GM23338 (cell line): Measurements from ENCODE around the gene OR13C9. TPM values are rescaled to one million over a fixed set of nuclear protein-coding genes. Genes with fewer than 3 reads are reported as not detected.

Experiments
- ATAC-seq: fragments of 200-7000 bp; cut with Tn5 transposase; 3 replicates; pipeline ENCODE4 v1.9.1; 2020
- DNase-seq: peaks from one replicate; pipeline ENCODE4 v3.0.0-alpha.2; 2015; ENCODE audit warnings: low spot score
- H2AFZ ChIP-seq: fragments of 200-600 bp; sonication (generic); 2 replicates; pipeline ENCODE4 v1.8.0; 2016; ENCODE audit warnings: antibody characterized with exemption, mild to moderate bottlenecking, moderate library complexity
- H3F3A ChIP-seq: fragments of 200-600 bp; sonication (generic); replicated peaks from 2 replicates; pipeline ENCODE4 v1.8.0; 2017; ENCODE audit warnings: antibody characterized with exemption, mixed run types, low read depth
- H3K27ac ChIP-seq: fragments of 200-600 bp; sonication (generic); 2 replicates; pipeline ENCODE4 v1.6.1; 2016; ENCODE audit warnings: low read depth
- H3K27me3 ChIP-seq: fragments of 200-600 bp; sonication (generic); 2 replicates; pipeline ENCODE4 v1.8.0; 2016; ENCODE audit warnings: mild to moderate bottlenecking, mixed run types, moderate library complexity; ENCODE audit not compliant: insufficient read depth
- H3K36me3 ChIP-seq: fragments of 200-600 bp; sonication (generic); 2 replicates; pipeline ENCODE4 v1.8.0; 2016; ENCODE audit warnings: mild to moderate bottlenecking; ENCODE audit not compliant: insufficient read depth
- H3K4me1 ChIP-seq: fragments of 200-600 bp; sonication (generic); 2 replicates; pipeline ENCODE4 v1.8.0; 2016; ENCODE audit warnings: mild to moderate bottlenecking, moderate library complexity; ENCODE audit not compliant: insufficient read depth
- H3K4me2 ChIP-seq: fragments of 200-600 bp; sonication (generic); 2 replicates; pipeline ENCODE4 v1.7.1; 2017; ENCODE audit warnings: mixed run types
- H3K4me3 ChIP-seq: fragments of 200-600 bp; sonication (generic); 2 replicates; pipeline ENCODE4 v1.6.1; 2016; ENCODE audit warnings: mixed run types
- H3K79me2 ChIP-seq: fragments of 200-600 bp; sonication (generic); replicated peaks from 2 replicates; pipeline ENCODE4 v1.8.0; 2017; ENCODE audit warnings: mild to moderate bottlenecking; ENCODE audit not compliant: insufficient read depth
- H3K9me2 ChIP-seq: fragments of 200-600 bp; sonication (generic); 2 replicates; pipeline ENCODE4 v1.8.0; 2017; ENCODE audit not compliant: insufficient read depth
- H4K20me1 ChIP-seq: fragments of 200-600 bp; sonication (generic); replicated peaks from 2 replicates; pipeline ENCODE4 v1.8.0; 2017; ENCODE audit warnings: mild to moderate bottlenecking; ENCODE audit not compliant: insufficient read depth
- H3K27ac Mint-ChIP-seq: 2 replicates; pipeline ENCODE4 v1.8.0; 2020; ENCODE audit warnings: inconsistent platforms, mild to moderate bottlenecking, moderate library complexity, mixed read lengths
- H3K27me3 Mint-ChIP-seq: 3 replicates; pipeline ENCODE4 v1.8.0; 2022; ENCODE audit warnings: low read depth, mild to moderate bottlenecking, moderate library complexity, mixed read lengths, inconsistent platforms; ENCODE audit not compliant: insufficient read depth, poor library complexity
- H3K36me3 Mint-ChIP-seq: 3 replicates; pipeline ENCODE4 v1.8.0; 2021; ENCODE audit warnings: low read depth, mild to moderate bottlenecking, inconsistent platforms, moderate library complexity, mixed read lengths
- H3K4me1 Mint-ChIP-seq: 3 replicates; pipeline ENCODE4 v1.8.0; 2020; ENCODE audit warnings: mild to moderate bottlenecking, inconsistent platforms, mixed read lengths
- H3K4me3 Mint-ChIP-seq: 3 replicates; pipeline ENCODE4 v1.8.0; 2021; ENCODE audit warnings: moderate library complexity, mild to moderate bottlenecking, inconsistent platforms, mixed read lengths
- H3K9me3 Mint-ChIP-seq: 3 replicates; pipeline ENCODE4 v1.8.0; 2020; ENCODE audit warnings: moderate library complexity, mild to moderate bottlenecking, inconsistent platforms, mixed read lengths
- CREB1 ChIP-seq: fragments of 250-450 bp; sonication (Bioruptor Pico); IDR thresholded peaks from 2 replicates; pipeline ENCODE4 v1.5.0; 2020; ENCODE audit warnings: low read depth, mild to moderate bottlenecking, moderate library complexity
- EZH2 ChIP-seq: fragments of 200-600 bp; sonication (generic); IDR thresholded peaks from one replicate; pipeline ENCODE4 v1.8.0; 2017; ENCODE audit warnings: antibody characterized with exemption, mild to moderate bottlenecking, low read depth; ENCODE audit not compliant: unreplicated experiment
- EZH2phosphoT487 ChIP-seq: fragments of 200-600 bp; sonication (generic); IDR thresholded peaks from one replicate; pipeline ENCODE4 v1.8.1; 2018; ENCODE audit warnings: antibody characterized with exemption; ENCODE audit not compliant: unreplicated experiment
- JUNB ChIP-seq: IDR thresholded peaks from one replicate; pipeline ENCODE4 v1.6.1; 2016; ENCODE audit warnings: antibody characterized with exemption; ENCODE audit not compliant: unreplicated experiment
- NANOG ChIP-seq: IDR thresholded peaks from 2 replicates; pipeline ENCODE4 v1.6.1; 2016; ENCODE audit warnings: antibody characterized with exemption, borderline replicate concordance
- POLR2AphosphoS5 ChIP-seq: IDR thresholded peaks from 2 replicates; pipeline ENCODE4 v1.6.1; 2016; ENCODE audit warnings: antibody characterized with exemption, low read depth
- REST ChIP-seq: IDR thresholded peaks from one replicate; pipeline ENCODE4 v1.6.1; 2018; ENCODE audit warnings: antibody characterized with exemption; ENCODE audit not compliant: unreplicated experiment
- STAT1 ChIP-seq: IDR thresholded peaks from one replicate; pipeline ENCODE4 v1.6.1; 2016; ENCODE audit warnings: antibody characterized with exemption; ENCODE audit not compliant: unreplicated experiment
- ZNF114 ChIP-seq: fragments of 250-450 bp; sonication (Bioruptor Pico); IDR thresholded peaks from 2 replicates; pipeline ENCODE4 v1.5.0; 2020; ENCODE audit warnings: mild to moderate bottlenecking, moderate library complexity
- ZNF331 ChIP-seq: fragments of 250-450 bp; sonication (Bioruptor Pico); IDR thresholded peaks from 2 replicates; pipeline ENCODE4 v1.5.0; 2020; ENCODE audit warnings: low read depth, mild to moderate bottlenecking, moderate library complexity
- polyA plus RNA-seq: library from polyadenylated mRNA; unstranded; fragments of >200 nt; fragmentation: Nextera tagmentation; extraction: Ambion mirVana; gene quantifications from 2 replicates; pipeline ENCODE4 v1.2.1, GENCODE V29; 2016
- total RNA-seq: library from RNA; depleted of rRNA; stranded (reverse); fragments of >200 nt; shearing (Covaris generic); gene quantifications from 2 replicates; pipeline ENCODE4 v1.2.3, GENCODE V29; 2014
- TF ChIP-seq, protein P1 (sequence below): fragments of 250-450 bp; sonication (Bioruptor Pico); IDR thresholded peaks from 2 replicates; pipeline ENCODE4 v1.5.0; 2020; ENCODE audit warnings: mild to moderate bottlenecking, moderate library complexity
- TF ChIP-seq, protein P2 (sequence below): IDR thresholded peaks from 2 replicates; pipeline ENCODE4 v1.6.1; 2016; ENCODE audit warnings: antibody characterized with exemption
- TF ChIP-seq, protein P3 (sequence below), 2 experiments: fragments of 200-600 bp in 1 of 2; sonication (generic) in 1 of 2; conservative IDR thresholded peaks; 2 replicates each; pipeline versions ENCODE4 v1.5.1 to v1.6.1; 2016 to 2017; ENCODE audit warnings: antibody characterized with exemption in 2 of 2, low read depth in 2 of 2, mild to moderate bottlenecking in 2 of 2, moderate library complexity in 1 of 2

OR13C9 gene
- total and polyA plus RNA-seq, 2 experiments from 2014 or later: not detected

DNA sequence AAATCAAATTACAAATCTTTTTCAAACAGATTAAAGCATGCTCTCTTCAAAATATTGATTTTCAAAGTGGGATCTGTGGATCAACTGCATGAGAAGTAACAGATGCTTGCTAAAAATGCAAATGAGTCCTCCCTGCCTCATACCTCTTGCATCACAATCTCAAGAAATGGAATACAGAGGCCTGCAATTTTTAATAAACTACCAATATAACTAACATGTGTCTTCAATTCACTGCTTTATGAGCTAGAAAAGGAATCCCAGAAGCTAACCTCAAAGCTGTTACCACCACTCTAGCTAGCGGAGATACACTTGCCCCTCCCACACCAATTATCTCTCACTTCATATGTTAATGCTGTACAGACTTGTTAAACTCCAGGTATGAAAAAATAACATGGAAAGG lies 28.4 kb downstream of the OR13C9 start:
- H3K79me2 ChIP-seq: no peaks in the 10 kb centered on the region
- H3K27me3 ChIP-seq: no peaks in the 10 kb centered on the region
- H3K27ac Mint-ChIP-seq: no peak overlapping the region
- no peaks in the 10 kb centered on the region for H3K36me3 Mint-ChIP-seq
- DNase-seq (no peak), ATAC-seq (no peak)
- no peak overlapping the region for H3K4me2 ChIP-seq
- no peak overlapping the region for H3K4me3 Mint-ChIP-seq
- H3K27me3 Mint-ChIP-seq: no peaks in the 10 kb centered on the region
- H3K4me1 Mint-ChIP-seq: no peaks in the 10 kb centered on the region
- H3K9me3 Mint-ChIP-seq: peaks cover 6% of the 10 kb centered on the region
- no peaks in the 10 kb centered on the region for H3K4me1 ChIP-seq
- no peak overlapping the region for H3K4me3 ChIP-seq
- no peaks in the 10 kb centered on the region for H3K36me3 ChIP-seq
- TF ChIP-seq POLR2AphosphoS5 (no peak), NANOG (no peak), CREB1 (no peak), REST (no peak), ZNF114 (CRISPR knock-in tag) (no peak), STAT1 (no peak), ZNF331 (CRISPR knock-in tag) (no peak), JUNB (no peak), EZH2phosphoT487 (no peak), EZH2 (no peak)
- TF ChIP-seq, protein P1, sequence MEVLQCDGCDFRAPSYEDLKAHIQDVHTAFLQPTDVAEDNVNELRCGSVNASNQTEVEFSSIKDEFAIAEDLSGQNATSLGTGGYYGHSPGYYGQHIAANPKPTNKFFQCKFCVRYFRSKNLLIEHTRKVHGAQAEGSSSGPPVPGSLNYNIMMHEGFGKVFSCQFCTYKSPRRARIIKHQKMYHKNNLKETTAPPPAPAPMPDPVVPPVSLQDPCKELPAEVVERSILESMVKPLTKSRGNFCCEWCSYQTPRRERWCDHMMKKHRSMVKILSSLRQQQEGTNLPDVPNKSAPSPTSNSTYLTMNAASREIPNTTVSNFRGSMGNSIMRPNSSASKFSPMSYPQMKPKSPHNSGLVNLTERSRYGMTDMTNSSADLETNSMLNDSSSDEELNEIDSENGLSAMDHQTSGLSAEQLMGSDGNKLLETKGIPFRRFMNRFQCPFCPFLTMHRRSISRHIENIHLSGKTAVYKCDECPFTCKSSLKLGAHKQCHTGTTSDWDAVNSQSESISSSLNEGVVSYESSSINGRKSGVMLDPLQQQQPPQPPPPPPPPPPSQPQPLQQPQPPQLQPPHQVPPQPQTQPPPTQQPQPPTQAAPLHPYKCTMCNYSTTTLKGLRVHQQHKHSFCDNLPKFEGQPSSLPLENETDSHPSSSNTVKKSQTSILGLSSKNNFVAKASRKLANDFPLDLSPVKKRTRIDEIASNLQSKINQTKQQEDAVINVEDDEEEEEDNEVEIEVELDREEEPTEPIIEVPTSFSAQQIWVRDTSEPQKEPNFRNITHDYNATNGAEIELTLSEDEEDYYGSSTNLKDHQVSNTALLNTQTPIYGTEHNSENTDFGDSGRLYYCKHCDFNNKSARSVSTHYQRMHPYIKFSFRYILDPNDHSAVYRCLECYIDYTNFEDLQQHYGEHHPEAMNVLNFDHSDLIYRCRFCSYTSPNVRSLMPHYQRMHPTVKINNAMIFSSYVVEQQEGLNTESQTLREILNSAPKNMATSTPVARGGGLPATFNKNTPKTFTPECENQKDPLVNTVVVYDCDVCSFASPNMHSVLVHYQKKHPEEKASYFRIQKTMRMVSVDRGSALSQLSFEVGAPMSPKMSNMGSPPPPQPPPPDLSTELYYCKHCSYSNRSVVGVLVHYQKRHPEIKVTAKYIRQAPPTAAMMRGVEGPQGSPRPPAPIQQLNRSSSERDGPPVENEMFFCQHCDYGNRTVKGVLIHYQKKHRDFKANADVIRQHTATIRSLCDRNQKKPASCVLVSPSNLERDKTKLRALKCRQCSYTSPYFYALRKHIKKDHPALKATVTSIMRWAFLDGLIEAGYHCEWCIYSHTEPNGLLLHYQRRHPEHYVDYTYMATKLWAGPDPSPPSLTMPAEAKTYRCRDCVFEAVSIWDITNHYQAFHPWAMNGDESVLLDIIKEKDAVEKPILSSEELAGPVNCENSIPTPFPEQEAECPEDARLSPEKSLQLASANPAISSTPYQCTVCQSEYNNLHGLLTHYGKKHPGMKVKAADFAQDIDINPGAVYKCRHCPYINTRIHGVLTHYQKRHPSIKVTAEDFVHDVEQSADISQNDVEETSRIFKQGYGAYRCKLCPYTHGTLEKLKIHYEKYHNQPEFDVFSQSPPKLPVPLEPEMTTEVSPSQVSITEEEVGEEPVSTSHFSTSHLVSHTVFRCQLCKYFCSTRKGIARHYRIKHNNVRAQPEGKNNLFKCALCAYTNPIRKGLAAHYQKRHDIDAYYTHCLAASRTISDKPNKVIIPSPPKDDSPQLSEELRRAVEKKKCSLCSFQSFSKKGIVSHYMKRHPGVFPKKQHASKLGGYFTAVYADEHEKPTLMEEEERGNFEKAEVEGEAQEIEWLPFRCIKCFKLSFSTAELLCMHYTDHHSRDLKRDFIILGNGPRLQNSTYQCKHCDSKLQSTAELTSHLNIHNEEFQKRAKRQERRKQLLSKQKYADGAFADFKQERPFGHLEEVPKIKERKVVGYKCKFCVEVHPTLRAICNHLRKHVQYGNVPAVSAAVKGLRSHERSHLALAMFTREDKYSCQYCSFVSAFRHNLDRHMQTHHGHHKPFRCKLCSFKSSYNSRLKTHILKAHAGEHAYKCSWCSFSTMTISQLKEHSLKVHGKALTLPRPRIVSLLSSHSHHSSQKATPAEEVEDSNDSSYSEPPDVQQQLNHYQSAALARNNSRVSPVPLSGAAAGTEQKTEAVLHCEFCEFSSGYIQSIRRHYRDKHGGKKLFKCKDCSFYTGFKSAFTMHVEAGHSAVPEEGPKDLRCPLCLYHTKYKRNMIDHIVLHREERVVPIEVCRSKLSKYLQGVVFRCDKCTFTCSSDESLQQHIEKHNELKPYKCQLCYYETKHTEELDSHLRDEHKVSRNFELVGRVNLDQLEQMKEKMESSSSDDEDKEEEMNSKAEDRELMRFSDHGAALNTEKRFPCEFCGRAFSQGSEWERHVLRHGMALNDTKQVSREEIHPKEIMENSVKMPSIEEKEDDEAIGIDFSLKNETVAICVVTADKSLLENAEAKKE: no peak
- TF ChIP-seq, protein P2, sequence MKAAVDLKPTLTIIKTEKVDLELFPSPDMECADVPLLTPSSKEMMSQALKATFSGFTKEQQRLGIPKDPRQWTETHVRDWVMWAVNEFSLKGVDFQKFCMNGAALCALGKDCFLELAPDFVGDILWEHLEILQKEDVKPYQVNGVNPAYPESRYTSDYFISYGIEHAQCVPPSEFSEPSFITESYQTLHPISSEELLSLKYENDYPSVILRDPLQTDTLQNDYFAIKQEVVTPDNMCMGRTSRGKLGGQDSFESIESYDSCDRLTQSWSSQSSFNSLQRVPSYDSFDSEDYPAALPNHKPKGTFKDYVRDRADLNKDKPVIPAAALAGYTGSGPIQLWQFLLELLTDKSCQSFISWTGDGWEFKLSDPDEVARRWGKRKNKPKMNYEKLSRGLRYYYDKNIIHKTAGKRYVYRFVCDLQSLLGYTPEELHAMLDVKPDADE: no peak
- TF ChIP-seq, protein P3, sequence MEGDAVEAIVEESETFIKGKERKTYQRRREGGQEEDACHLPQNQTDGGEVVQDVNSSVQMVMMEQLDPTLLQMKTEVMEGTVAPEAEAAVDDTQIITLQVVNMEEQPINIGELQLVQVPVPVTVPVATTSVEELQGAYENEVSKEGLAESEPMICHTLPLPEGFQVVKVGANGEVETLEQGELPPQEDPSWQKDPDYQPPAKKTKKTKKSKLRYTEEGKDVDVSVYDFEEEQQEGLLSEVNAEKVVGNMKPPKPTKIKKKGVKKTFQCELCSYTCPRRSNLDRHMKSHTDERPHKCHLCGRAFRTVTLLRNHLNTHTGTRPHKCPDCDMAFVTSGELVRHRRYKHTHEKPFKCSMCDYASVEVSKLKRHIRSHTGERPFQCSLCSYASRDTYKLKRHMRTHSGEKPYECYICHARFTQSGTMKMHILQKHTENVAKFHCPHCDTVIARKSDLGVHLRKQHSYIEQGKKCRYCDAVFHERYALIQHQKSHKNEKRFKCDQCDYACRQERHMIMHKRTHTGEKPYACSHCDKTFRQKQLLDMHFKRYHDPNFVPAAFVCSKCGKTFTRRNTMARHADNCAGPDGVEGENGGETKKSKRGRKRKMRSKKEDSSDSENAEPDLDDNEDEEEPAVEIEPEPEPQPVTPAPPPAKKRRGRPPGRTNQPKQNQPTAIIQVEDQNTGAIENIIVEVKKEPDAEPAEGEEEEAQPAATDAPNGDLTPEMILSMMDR (conservative IDR thresholded peaks at IDR 0.05; ENCODE audit: low read depth in 2 of 2): no peak
- 0 out of 2 replicates have a peak, but pooled peaks cover 4% of the 10 kb centered on the region for H3K9me2 ChIP-seq
- no peaks in the 10 kb centered on the region for H3F3A ChIP-seq
- H3K27ac ChIP-seq: no peak overlapping the region
- no peaks in the 10 kb centered on the region for H4K20me1 ChIP-seq
- no peak overlapping the region for H2AFZ ChIP-seq
